Activated CD4-positive, alpha-beta T cell treated with anti-CD3 and anti-CD28 coated beads, Interleukin-2, amount 50 U/mL, for 48 hours (primary cell): ENCODE data around the gene AOPEP.

Experiments used
- DNase-seq, 2 experiments: peaks; one replicate each; pipeline ENCODE4 v3.0.0-alpha.2; 2020

Gene AOPEP

GRCh38 chr9:95105519-95106287 lies 379.2 kb downstream of the AOPEP start:
- no peak for DNase-seq

- no peak for DNase-seq
Observed at GRCh38 chr9:95107001-95107749, 380.7 kb downstream of the AOPEP start.

DNA sequence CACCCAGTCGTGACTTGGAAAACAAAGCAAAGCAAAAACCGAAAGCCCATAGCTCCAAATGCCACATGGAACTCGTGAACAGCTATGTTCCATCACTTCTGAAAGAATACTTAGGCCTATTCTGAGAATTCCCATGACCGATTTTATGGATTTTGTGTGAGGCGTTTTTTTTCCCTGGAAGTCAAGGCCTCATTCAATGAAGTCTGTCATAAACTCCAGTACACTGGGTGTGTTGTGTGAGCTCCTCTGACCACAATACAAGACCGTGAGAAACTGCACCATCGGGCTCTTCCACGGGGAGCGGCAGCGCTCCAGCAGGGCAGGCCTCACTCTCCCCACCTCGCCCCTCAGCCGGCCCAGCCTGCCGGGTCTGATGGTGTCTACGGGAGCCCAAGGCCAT lies 381.5 kb downstream of the AOPEP start:
- no peak for DNase-seq

GRCh38 chr9:95108777-95109176 lies 382.3 kb downstream of the AOPEP start:
- DNase-seq = no peak

DNA sequence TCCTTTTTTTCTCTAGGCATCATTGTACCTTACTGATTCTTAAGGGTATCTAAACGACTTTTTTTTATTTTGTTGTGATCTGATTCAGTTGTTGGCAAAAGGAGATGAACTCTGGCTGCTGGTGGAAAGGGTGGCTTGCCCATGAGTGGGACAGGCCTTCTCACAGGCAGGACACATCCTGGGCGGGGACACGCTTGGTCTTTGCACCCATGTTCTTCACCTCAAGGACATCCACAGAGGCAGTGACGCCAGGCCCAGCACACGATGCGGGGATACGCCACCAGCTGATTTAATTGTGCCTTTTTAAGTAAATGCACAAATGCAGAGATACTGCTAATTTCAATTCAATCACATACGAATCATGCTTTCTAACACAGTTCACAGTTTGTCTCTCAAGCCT lies 383.0 kb downstream of the AOPEP start:
- no peak for DNase-seq

GRCh38 chr9:95110921-95111525 lies 384.5 kb downstream of the AOPEP start:
- DNase-seq = no peak

DNA sequence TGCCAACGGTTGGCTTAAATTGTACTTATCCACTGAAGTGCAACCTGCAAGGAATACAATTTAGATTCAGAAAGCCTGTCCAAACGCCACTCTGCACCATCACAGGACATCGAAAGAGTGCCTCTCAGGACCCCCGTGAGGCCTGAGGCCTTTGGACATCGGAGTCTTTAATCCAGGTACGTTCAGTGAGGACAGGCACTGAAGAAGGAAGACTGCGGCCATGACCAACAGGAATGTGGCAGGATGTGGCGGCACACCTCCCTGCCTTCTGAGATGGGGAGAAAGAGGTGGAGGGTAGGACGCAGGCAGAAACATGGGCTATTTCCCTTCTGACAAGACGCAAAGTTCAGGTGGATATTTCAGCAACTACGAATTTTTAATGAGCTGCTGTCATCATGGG lies 385.2 kb downstream of the AOPEP start:
- no peak for DNase-seq

DNA sequence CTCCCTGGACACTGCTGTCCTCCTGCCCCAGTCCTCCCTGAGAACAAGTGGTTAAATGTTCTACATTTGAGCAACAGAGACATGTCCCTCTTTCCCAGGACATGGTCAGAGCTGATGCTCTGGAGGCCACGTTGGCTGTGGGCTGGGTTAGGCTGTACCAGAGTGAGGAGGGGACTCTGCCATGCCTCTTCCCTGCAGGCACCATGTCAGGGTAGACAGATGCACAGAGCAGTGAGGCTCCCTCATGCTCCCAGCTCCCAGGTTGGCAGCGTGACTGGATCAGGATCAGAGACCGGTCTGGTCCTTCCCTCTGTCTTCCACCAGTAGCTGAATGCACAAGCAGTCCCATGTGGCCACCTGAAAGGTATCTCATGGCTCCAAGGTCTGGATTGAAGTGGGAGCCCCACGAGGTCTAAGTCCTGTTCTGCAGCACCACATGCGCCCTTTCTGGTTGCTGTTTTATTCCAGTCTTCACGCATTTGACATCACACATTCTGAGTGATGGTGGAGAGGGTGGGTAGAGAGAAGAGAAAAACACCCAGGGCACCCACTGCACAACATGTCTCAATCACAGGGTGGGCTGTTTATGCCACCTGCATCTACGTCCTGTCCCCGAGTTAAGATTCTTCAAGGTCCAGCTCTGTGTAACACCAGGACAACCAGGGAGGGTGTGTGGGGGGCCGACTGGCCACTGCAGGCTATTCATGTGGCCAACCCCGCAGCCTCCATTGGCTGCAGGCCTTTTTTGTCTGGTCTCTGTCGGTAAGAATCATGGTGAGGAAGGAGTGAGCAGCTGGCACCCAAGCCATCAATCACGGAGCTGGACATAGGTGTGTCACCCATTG lies 386.2 kb downstream of the AOPEP start:
- no peak for DNase-seq

- DNase-seq = no peak
Observed at GRCh38 chr9:95115104-95115503, 388.6 kb downstream of the AOPEP start.

DNA sequence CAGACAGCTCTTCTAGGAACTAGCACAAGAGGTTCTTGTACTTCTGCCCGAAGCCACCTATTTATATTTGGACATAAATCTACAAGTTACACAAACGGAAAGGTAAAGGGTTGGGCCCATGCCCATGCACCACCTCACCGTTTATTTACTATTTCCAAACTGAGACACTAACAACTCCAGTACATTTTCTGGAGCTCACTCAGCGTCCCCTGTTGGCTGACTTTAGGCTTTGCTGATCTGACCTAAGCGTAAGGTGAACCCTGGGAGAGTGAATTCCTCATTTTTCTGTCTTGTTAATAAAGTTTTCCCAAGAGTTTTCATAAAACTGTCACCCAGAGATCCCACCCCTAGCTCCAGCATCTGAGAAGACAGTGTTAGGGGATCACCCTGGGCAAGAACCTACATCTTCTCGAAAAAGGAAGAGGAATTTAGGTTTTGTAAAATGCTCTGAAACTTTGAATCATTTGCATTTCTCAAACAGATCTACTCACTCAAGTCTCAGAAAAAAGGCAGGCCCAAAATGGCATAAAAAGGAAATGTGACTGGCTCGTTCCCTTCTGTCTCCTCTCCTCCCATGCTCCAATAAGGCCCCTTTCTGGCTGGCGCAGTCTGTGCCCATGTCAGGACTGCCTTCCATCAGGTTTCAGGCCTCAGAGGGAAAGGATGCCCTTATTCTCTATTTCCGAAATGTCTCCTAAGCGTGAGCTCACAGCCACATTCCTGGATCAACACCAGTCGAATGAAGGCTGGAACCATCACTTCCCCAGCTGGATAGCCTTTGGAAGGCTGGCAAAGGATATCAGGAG lies 389.7 kb downstream of the AOPEP start:
- no peak for DNase-seq

- no peak for DNase-seq
Observed at GRCh38 chr9:95116808-95117204, 390.3 kb downstream of the AOPEP start.

DNA sequence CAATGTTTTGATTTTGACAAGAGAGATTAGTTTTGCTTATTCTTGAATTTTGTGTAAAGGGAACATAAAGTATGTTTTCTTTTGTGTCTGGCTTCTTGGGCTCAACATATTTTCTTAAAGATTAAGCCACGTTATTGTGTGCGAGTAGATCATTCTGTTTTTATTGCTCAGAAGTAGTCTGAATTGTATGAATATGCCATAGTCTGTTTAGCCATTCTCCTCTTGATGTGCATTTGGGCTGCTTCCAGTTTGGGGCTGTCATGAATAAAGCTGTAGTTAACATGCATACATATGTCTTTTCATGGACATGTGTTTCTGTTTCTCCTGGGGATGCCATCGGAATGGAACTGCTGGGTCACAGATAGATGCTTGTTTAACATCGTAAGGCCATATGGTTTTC lies 392.1 kb downstream of the AOPEP start:
- DNase-seq = no peak

DNA sequence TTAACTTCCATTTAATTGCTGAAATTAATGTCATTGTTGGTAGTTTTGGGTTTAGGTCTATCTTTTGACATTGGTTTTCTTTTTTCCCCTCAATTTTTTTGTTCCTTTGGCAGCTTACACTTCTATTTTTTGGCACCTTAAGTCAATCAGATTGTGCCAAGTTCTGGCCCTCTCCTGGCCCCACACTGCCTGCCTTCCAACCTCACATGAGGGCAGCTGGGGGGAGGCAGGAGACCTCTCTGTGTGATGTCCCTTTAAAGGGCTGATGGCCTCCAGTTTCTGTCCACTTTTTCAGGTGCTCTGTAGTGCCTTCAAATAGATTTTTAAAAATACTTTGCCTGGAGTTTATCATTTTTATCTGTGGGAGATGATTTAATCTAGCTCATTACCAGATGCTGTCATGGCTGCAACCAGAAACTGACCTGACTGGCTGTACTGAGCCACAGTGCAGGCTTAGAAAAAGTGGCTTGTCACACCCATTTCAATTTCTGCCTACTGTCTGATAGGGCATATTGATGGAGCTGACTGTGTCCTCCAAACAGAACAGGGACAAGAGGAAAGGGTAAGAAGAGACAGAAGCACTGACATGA lies 394.4 kb downstream of the AOPEP start:
- no peak for DNase-seq

GRCh38 chr9:95124582-95125367 lies 398.3 kb downstream of the AOPEP start:
- no peak for DNase-seq

- DNase-seq = no peak
Observed at GRCh38 chr9:95125652-95126051, 399.2 kb downstream of the AOPEP start.

- no peak for DNase-seq
Observed at GRCh38 chr9:95126739-95127138, 400.2 kb downstream of the AOPEP start.

DNA sequence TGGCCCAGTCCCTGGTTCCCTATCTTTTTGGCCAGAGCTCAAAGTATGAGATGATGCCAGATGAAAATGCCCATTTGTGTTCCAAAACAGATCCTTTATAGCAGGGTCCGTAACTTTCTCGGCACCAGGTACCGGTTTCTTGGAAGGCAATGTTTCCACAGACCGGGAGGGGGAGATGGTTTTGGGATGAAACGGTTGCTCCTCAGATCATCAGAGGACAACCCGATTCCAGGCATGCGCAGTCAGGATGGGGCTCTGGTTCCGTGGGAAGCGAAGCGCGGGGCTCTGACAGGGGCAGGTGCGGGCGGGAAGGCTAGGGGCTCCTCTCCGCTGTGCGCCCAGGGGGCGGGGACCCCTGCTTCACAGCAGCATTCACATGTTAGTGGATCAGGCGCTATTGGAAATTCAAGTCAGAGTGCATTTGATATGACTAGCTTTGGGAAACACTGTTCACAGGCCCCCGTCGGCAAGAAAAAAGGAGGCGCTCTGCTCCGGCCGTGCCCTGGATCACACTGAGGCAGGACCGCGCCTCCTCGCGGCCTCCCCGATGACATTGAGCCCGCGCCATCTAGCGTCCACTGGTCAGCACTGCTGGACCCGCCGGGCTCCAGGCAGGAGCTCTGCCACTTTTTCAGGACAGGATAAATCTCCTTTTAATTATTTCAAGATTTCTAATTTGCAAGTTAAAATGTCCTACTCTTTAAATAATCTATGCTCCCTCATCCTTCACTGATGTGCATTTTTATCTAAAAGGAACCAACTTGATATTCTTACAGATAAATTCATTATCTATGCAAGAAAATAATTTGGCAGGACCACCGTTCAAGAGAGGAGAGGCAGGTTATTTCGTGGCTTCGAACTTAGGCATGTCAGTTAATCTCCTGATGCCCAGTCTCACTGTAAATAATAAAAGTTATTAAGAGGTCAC lies 401.0 kb downstream of the AOPEP start:
- DNase-seq = peak; percentile 75 to 82

GRCh38 chr9:95128177-95128524 lies 401.7 kb downstream of the AOPEP start:
- DNase-seq = no peak

GRCh38 chr9:95129476-95130291 lies 403.2 kb downstream of the AOPEP start:
- DNase-seq = no peak
